Gastroesophageal sphincter (tissue), 4 donors: ENCODE data around the gene GTF2F2. TPM values are rescaled to one million over a fixed set of nuclear protein-coding genes. Genes with fewer than 3 reads are reported as not detected.
"Not testable (repeated sequence)": the region's sequence is repeated elsewhere in the genome, so short reads cannot be mapped to it uniquely, and the experiment has no call there.

Experiments used
- ATAC-seq: fragments of 150-250 bp; one replicate; pipeline ENCODE4 v1.9.1; 2016; ENCODE audit warnings: mild to moderate bottlenecking, moderate library complexity
- H3K27ac ChIP-seq, 4 donors: fragments of 200-600 bp; sonication (generic) in 3 of 4; 1 replicate in 3 of 4; 2 replicates in 1 of 4; pipeline ENCODE4 v1.5.1; 2016 to 2019
- H3K27me3 ChIP-seq: fragments of 200-600 bp; sonication (generic); one replicate; pipeline ENCODE4 v1.5.1; 2019
- H3K36me3 ChIP-seq, 2 donors: fragments of 200-600 bp; sonication (generic); one replicate each; pipeline ENCODE4 v1.5.1; 2019; ENCODE audit warnings: control low read depth in 1 of 2
- H3K4me1 ChIP-seq, 3 donors: fragments of 200-600 bp; sonication (generic); 1 replicate in 2 of 3; 2 replicates in 1 of 3; pipeline ENCODE4 v1.5.1; 2016 to 2019; ENCODE audit warnings: control low read depth in 2 of 3
- H3K4me3 ChIP-seq, 2 donors: fragments of 200-600 bp; sonication (generic); one replicate each; pipeline ENCODE4 v1.5.1; 2019; ENCODE audit warnings: mild to moderate bottlenecking in 1 of 2, moderate library complexity in 1 of 2
- H3K9me3 ChIP-seq, 3 donors: fragments of 200-600 bp; sonication (generic); one replicate each; pipeline ENCODE4 v1.5.1; 2017 to 2019; ENCODE audit warnings: control low read depth in 2 of 3
- EP300 ChIP-seq: sonication (generic); formaldehyde crosslinking; IDR thresholded peaks from one replicate; pipeline ENCODE4 v1.6.1; 2017; ENCODE audit warnings: antibody characterized with exemption, mild to moderate bottlenecking
- POLR2A ChIP-seq, 2 donors: fragments of 450-650 bp; IDR thresholded peaks; one replicate each; pipeline ENCODE4 v1.6.1; 2017; ENCODE audit warnings: antibody characterized with exemption in 2 of 2, mild to moderate bottlenecking in 2 of 2, moderate library complexity in 1 of 2
- POLR2AphosphoS5 ChIP-seq: sonication (generic); formaldehyde crosslinking; IDR thresholded peaks from one replicate; pipeline ENCODE4 v1.6.1; 2017; ENCODE audit warnings: antibody characterized with exemption
- whole genome bisulfite sequencing, 2 donors: methylation state at CpG; one replicate each; pipeline ENCODE4 v1.1.5; 2018; ENCODE audit warnings: low coverage in 1 of 2; 5-methylcytosine and 5-hydroxymethylcytosine counted together
- total RNA-seq, 4 donors: library from RNA; depleted of rRNA; stranded (reverse); fragments of >200 nt; gene quantifications; one replicate each; pipeline ENCODE4 v1.1.0, GENCODE V29; 2016
- TF ChIP-seq, protein P1 (sequence below), 4 experiments: fragments of 200-600 bp in 2 of 4; fragments of 450-650 bp in 2 of 4; sonication (generic) in 1 of 4; IDR thresholded peaks; one replicate each; pipeline ENCODE4 v1.5.1; 2017 to 2019; ENCODE audit warnings: antibody characterized with exemption in 4 of 4, mild to moderate bottlenecking in 2 of 4, moderate library complexity in 2 of 4

GTF2F2 gene
- total RNA-seq, 4 donors from 2014 or later, result 15.3 to 19.6 (median 17.7) TPM

DNA sequence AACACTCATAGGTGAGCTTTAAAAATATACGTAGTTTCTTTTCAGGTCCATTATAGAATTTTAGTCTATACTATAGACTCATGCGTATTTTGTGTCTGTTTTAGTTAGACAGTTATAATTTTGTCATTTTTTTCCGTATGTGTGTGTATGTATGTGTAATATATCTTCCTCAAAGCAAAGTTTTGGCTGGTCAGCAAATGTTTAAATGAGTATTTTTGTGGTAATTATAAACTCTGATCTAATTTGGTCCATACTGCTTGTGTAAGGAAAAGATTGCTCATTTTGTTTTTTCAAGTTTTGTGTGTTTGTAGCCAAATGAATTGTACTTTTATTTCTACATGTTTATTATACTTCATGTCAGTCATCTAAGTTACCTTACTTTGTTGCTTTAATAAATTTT lies 60.0 kb downstream of the GTF2F2 start:
- Histone ChIP-seq H3K9me3 (no peaks in the 10 kb centered on the region), H3K27ac (no peak overlapping the region), H3K4me1 (peaks cover 0 to 8% (median 0%) of the 10 kb centered on the region in 3 donors), H3K4me3 (no peak overlapping the region), H3K36me3 (peaks cover 0 to 11% of the 10 kb centered on the region in 2 donors), H3K27me3 (no peaks in the 10 kb centered on the region)
- 84 to 91% methylated on average over 3 of the region's 3 CpGs for WGBS, 2 donors
- TF ChIP-seq, protein P1, sequence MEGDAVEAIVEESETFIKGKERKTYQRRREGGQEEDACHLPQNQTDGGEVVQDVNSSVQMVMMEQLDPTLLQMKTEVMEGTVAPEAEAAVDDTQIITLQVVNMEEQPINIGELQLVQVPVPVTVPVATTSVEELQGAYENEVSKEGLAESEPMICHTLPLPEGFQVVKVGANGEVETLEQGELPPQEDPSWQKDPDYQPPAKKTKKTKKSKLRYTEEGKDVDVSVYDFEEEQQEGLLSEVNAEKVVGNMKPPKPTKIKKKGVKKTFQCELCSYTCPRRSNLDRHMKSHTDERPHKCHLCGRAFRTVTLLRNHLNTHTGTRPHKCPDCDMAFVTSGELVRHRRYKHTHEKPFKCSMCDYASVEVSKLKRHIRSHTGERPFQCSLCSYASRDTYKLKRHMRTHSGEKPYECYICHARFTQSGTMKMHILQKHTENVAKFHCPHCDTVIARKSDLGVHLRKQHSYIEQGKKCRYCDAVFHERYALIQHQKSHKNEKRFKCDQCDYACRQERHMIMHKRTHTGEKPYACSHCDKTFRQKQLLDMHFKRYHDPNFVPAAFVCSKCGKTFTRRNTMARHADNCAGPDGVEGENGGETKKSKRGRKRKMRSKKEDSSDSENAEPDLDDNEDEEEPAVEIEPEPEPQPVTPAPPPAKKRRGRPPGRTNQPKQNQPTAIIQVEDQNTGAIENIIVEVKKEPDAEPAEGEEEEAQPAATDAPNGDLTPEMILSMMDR (IDR thresholded peaks at IDR 0.05), result no peak
- TF ChIP-seq EP300 (no peak), POLR2AphosphoS5 (no peak)
- no peak for ATAC-seq

DNA sequence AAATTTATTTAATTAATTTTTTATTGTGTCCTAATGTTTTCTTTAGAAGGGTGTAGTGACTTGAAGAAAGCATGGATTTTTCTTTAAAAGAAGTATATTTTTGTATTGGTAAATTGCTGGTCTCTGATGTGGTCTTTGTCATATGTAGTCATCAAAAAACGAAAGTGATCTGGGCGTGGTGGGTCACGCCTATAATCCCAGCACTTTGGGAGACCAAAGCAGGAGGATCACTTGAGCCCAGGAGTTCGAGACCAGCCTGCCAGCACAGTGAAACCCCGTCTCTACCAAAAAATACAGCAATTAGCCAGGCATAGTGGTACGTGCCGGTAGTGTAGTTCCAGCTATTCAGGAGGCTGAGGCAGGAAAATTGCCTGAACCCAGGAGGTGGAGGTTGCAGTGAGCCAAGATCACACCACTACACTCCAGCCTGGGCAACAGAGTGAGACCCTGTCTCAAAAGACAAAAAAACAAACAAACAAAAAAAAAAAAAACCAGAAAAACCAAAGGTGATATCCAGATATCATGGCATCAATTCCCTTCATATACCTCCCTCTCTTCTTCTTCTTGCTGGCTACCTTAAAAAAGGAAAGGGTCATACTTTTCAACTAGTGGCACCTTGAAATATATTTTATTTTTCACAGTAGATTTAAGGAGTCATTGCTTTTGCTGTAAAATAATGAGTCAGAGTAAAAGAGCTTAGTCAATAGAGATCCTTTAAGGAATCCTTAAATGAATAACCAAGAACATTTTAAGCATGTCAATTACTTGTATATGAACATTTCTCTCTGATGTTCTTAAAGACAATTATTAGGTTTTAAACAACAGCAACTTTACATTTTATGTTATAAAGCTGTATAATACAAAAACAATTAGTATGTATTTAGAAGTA lies 60.6 kb downstream of the GTF2F2 start:
- Histone ChIP-seq H3K36me3 (peaks cover 0 to 7% of the 10 kb centered on the region in 2 donors), H3K4me1 (peaks cover 0 to 8% (median 0%) of the 10 kb centered on the region in 3 donors), H3K9me3 (no peaks in the 10 kb centered on the region), H3K27me3 (no peaks in the 10 kb centered on the region), H3K27ac (no peak overlapping the region), H3K4me3 (no peak overlapping the region)
- WGBS, 2 donors, result 92 to 100% methylated on average over 3 to 5 of the region's 7 CpGs
- TF ChIP-seq EP300, result no peak
- no peak for TF ChIP-seq POLR2A (IDR thresholded peaks at IDR 0.05)
- no peak for TF ChIP-seq POLR2AphosphoS5
- TF ChIP-seq, protein P1 (IDR thresholded peaks at IDR 0.05), result no peak
- ATAC-seq, result no peak

DNA sequence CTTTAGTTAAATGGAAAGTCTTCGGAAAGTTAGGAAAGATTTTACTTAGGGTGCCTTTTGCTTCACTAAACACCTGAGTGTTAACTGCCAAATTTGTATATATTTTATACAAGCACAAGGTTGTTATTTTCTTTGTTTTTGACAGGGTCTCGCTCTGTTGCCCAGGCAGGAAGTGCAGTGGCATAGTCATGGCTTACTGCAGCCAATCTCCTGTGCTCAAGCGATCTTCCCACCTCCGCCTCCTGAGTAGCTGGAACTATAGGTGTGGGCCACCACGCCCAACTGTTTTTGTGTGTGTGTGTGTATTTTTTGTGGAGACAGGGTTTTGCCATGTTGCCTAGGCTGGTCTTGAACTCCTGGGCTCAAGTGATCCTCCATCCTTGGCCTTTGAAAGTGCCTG lies 64.4 kb downstream of the GTF2F2 start:
- 94% methylated on average over 3 to 5 of the region's 5 CpGs for WGBS, 2 donors

DNA sequence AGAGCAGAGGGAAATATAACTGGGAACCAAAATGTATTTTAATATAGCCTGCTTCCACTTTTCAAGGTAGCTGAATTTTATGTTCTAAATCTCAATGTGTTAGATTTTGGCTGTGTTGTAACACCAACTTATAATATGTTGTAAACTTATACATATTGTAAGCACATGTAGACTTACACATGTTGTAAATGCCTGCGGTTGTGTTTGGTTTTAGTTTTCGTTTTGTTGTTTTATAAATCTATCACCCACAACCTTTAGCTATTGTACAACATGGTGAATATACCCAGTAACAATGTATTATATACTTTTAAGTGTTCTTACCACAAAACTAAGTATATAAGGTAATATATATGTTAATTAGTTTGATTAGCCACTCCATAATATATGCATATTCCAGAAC lies 65.0 kb downstream of the GTF2F2 start:
- Histone ChIP-seq H3K27me3 (no peaks in the 10 kb centered on the region), H3K36me3 (peaks cover 0 to 7% of the 10 kb centered on the region in 2 donors), H3K27ac (no peak overlapping the region), H3K9me3 (no peaks in the 10 kb centered on the region), H3K4me1 (no peaks in the 10 kb centered on the region), H3K4me3 (no peak overlapping the region)
- TF ChIP-seq EP300, result no peak
- TF ChIP-seq, protein P1 (IDR thresholded peaks at IDR 0.05), result no peak
- no peak for TF ChIP-seq POLR2A (IDR thresholded peaks at IDR 0.05)
- TF ChIP-seq POLR2AphosphoS5, result no peak
- WGBS, 2 donors, result 94% methylated on average over 2 of the region's 2 CpGs
- ATAC-seq, result no peak

More for the DNA sequence above, 64.4 kb downstream of the GTF2F2 start:
- H3K36me3 ChIP-seq, result peaks cover 0 to 7% of the 10 kb centered on the region in 2 donors
- no peaks in the 10 kb centered on the region for H3K27me3 ChIP-seq
- H3K27ac ChIP-seq, result no peak overlapping the region
- ATAC-seq, result no peak
- no peak for TF ChIP-seq EP300
- TF ChIP-seq, protein P1 (IDR thresholded peaks at IDR 0.05), result no peak
- no peak for TF ChIP-seq POLR2AphosphoS5
- TF ChIP-seq POLR2A (IDR thresholded peaks at IDR 0.05), result no peak
- no peaks in the 10 kb centered on the region for H3K4me1 ChIP-seq
- H3K9me3 ChIP-seq, result no peaks in the 10 kb centered on the region
- H3K4me3 ChIP-seq, result no peak overlapping the region

- not testable (repeated sequence) for H3K4me3 ChIP-seq, H3K4me1 ChIP-seq, ATAC-seq, H3K9me3 ChIP-seq, H3K36me3 ChIP-seq, H3K27me3 ChIP-seq, H3K27ac ChIP-seq
- WGBS, 2 donors, result 90 to 94% methylated on average over 3 to 4 of the region's 4 CpGs
Observed at GRCh38 chr13:45189077-45189476, 68.8 kb downstream of the GTF2F2 start.

- not testable (repeated sequence) for H3K36me3 ChIP-seq, ATAC-seq, H3K27ac ChIP-seq
Observed at GRCh38 chr13:45189511-45189910, 69.2 kb downstream of the GTF2F2 start.

More at GRCh38 chr13:45189511-45189910, 69.2 kb downstream of the GTF2F2 start:
- not testable (repeated sequence) for H3K9me3 ChIP-seq, H3K4me3 ChIP-seq, H3K27me3 ChIP-seq, H3K4me1 ChIP-seq
